Transverse colon (tissue), 3 donors: Measurements from ENCODE around the gene RASSF4.

Experiments used
- POLR2A ChIP-seq: fragments of 450-650 bp; IDR thresholded peaks from one replicate; pipeline ENCODE4 v1.6.1; 2016; ENCODE audit warnings: antibody characterized with exemption, mild to moderate bottlenecking, moderate library complexity
- TF ChIP-seq, protein P1 (sequence below), 5 experiments: fragments of 200-600 bp in 3 of 5; fragments of 450-650 bp in 2 of 5; sonication (generic) in 3 of 5; IDR thresholded peaks; 1 replicate in 2 of 5; 2 replicates in 3 of 5; pipeline ENCODE4 v1.5.1; 2016 to 2017; ENCODE audit warnings: antibody characterized with exemption in 5 of 5, inconsistent platforms in 3 of 5, mild to moderate bottlenecking in 2 of 5, moderate library complexity in 1 of 5

- TF ChIP-seq, protein P1, sequence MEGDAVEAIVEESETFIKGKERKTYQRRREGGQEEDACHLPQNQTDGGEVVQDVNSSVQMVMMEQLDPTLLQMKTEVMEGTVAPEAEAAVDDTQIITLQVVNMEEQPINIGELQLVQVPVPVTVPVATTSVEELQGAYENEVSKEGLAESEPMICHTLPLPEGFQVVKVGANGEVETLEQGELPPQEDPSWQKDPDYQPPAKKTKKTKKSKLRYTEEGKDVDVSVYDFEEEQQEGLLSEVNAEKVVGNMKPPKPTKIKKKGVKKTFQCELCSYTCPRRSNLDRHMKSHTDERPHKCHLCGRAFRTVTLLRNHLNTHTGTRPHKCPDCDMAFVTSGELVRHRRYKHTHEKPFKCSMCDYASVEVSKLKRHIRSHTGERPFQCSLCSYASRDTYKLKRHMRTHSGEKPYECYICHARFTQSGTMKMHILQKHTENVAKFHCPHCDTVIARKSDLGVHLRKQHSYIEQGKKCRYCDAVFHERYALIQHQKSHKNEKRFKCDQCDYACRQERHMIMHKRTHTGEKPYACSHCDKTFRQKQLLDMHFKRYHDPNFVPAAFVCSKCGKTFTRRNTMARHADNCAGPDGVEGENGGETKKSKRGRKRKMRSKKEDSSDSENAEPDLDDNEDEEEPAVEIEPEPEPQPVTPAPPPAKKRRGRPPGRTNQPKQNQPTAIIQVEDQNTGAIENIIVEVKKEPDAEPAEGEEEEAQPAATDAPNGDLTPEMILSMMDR (IDR thresholded peaks at IDR 0.05): no peak
- TF ChIP-seq POLR2A: no peak
Observed at GRCh38 chr10:44916429-44916828, 43.2 kb upstream of the RASSF4 start.
